ENCODE results near the gene GABRA5. TPM values are rescaled to one million over a fixed set of nuclear protein-coding genes. Genes with fewer than 3 reads are reported as not detected.

The GABRA5 gene
- total and polyA plus RNA-seq, 2 donors from 2014 or later = not detected

- TF ChIP-seq CTCF (IDR thresholded peaks at IDR 0.05; ENCODE audit: borderline replicate concordance, extremely low read depth, insufficient read depth) = no peak
- Histone ChIP-seq H3K27me3 (ENCODE audit: control insufficient read depth, insufficient read depth, low read length) (no peaks in the 10 kb centered on the region), H3K27ac (ENCODE audit: low read depth in 2 of 2, low read length in 2 of 2) (no peak overlapping the region), H3K9ac (ENCODE audit: low read length in 3 of 3) (no peak overlapping the region), H3K4me1 (ENCODE audit: control insufficient read depth in 2 of 3, insufficient read depth in 2 of 3, low read depth in 1 of 3, low read length in 3 of 3) (no peaks in the 10 kb centered on the region), H3K4me3 (ENCODE audit: low read length in 3 of 3) (no peak overlapping the region), H3K36me3 (ENCODE audit: control insufficient read depth in 2 of 3, insufficient read depth in 3 of 3, low read length in 3 of 3) (no peaks in the 10 kb centered on the region), H3K9me3 (ENCODE audit: control insufficient read depth in 2 of 3, insufficient read depth in 1 of 3, low read length in 3 of 3) (no peaks in the 10 kb centered on the region)
- FAIRE-seq = peak; percentile 88
- intact Hi-C loops (cut with DNase I) = no loop called here
- no peak for DNase-seq
Measured at GRCh38 chr15:26844901-26845300, 22.0 kb upstream of the GABRA5 start.

GRCh38 chr15:26848498-26848897 is 18.4 kb upstream of the GABRA5 start:
- H3K27me3 ChIP-seq (ENCODE audit: control insufficient read depth, insufficient read depth, low read length) = no peaks in the 10 kb centered on the region
- H3K9ac ChIP-seq (ENCODE audit: low read length in 3 of 3) = no peak overlapping the region
- FAIRE-seq (no peak), DNase-seq (no peak)
- H3K9me3 ChIP-seq (ENCODE audit: control insufficient read depth in 2 of 3, insufficient read depth in 1 of 3, low read length in 3 of 3) = no peaks in the 10 kb centered on the region
- no peaks in the 10 kb centered on the region for H3K36me3 ChIP-seq (ENCODE audit: control insufficient read depth in 2 of 3, insufficient read depth in 3 of 3, low read length in 3 of 3)
- no peak overlapping the region for H3K27ac ChIP-seq (ENCODE audit: low read depth in 2 of 2, low read length in 2 of 2)
- H3K4me1 ChIP-seq (ENCODE audit: control insufficient read depth in 2 of 3, insufficient read depth in 2 of 3, low read depth in 1 of 3, low read length in 3 of 3) = no peaks in the 10 kb centered on the region
- no peak overlapping the region for H3K4me3 ChIP-seq (ENCODE audit: low read length in 3 of 3)
- intact Hi-C loops (cut with DNase I) = no loop called here
- no peak for TF ChIP-seq CTCF (IDR thresholded peaks at IDR 0.05; ENCODE audit: borderline replicate concordance, extremely low read depth, insufficient read depth)

DNA sequence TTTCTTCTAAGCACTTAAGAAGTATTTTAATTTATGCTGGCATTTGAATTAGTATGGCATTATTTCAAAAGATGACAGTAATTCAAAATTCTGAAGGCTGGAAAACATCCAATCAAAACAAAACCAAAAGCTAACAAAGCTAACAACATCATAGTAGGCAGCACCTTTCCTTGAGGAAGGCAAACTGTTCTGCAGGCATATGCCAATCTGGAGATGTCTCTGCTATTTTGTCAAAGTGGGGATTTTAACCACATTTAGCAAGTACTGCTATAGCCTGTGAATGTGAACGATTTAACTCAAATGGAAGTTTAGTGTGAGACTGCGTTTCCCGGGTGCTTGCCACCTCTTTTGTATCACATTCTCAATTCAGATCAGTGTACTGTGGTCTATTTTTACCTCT is 16.7 kb upstream of the GABRA5 start:
- DNase-seq (no peak), FAIRE-seq (no peak)
- no peaks in the 10 kb centered on the region for H3K9me3 ChIP-seq (ENCODE audit: control insufficient read depth in 2 of 3, insufficient read depth in 1 of 3, low read length in 3 of 3)
- H3K4me3 ChIP-seq (ENCODE audit: low read length in 3 of 3) = no peak overlapping the region
- no peaks in the 10 kb centered on the region for H3K36me3 ChIP-seq (ENCODE audit: control insufficient read depth in 2 of 3, insufficient read depth in 3 of 3, low read length in 3 of 3)
- intact Hi-C loops (cut with DNase I) = no loop called here
- no peaks in the 10 kb centered on the region for H3K4me1 ChIP-seq (ENCODE audit: control insufficient read depth in 2 of 3, insufficient read depth in 2 of 3, low read depth in 1 of 3, low read length in 3 of 3)
- no peak for TF ChIP-seq CTCF (IDR thresholded peaks at IDR 0.05; ENCODE audit: borderline replicate concordance, extremely low read depth, insufficient read depth)
- H3K27me3 ChIP-seq (ENCODE audit: control insufficient read depth, insufficient read depth, low read length) = no peaks in the 10 kb centered on the region
- H3K27ac ChIP-seq (ENCODE audit: low read depth in 2 of 2, low read length in 2 of 2) = no peak overlapping the region
- H3K9ac ChIP-seq (ENCODE audit: low read length in 3 of 3) = no peak overlapping the region

DNA sequence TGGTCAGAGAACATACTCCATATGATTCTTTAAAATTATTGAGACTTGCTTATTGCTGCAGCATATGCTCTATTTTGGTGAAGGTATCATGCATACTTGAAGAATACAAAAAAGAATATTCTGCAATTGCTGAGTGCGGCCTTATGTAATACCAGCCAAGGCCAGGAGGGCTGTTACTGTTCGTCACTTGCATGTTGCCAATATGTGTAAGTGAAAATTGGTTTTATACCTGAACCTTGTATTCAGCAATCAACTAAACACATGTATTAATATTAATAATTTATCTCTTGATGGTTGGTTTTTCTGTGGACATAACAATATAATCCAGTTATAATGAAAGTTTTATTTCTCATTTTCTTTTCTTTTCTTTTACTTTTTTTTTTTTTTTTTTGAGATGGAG is 13.9 kb upstream of the GABRA5 start:
- FAIRE-seq (no peak), DNase-seq (no peak)
- no peaks in the 10 kb centered on the region for H3K4me1 ChIP-seq (ENCODE audit: control insufficient read depth in 2 of 3, insufficient read depth in 2 of 3, low read depth in 1 of 3, low read length in 3 of 3)

More for the DNA sequence above, 13.9 kb upstream of the GABRA5 start:
- no peaks in the 10 kb centered on the region for H3K9me3 ChIP-seq (ENCODE audit: control insufficient read depth in 2 of 3, insufficient read depth in 1 of 3, low read length in 3 of 3)
- TF ChIP-seq CTCF (IDR thresholded peaks at IDR 0.05; ENCODE audit: borderline replicate concordance, extremely low read depth, insufficient read depth) = no peak
- H3K27me3 ChIP-seq (ENCODE audit: control insufficient read depth, insufficient read depth, low read length) = no peaks in the 10 kb centered on the region
- no peak overlapping the region for H3K27ac ChIP-seq (ENCODE audit: low read depth in 2 of 2, low read length in 2 of 2)
- intact Hi-C loops (cut with DNase I) = no loop called here
- no peak overlapping the region for H3K9ac ChIP-seq (ENCODE audit: low read length in 3 of 3)
- no peaks in the 10 kb centered on the region for H3K36me3 ChIP-seq (ENCODE audit: control insufficient read depth in 2 of 3, insufficient read depth in 3 of 3, low read length in 3 of 3)
- H3K4me3 ChIP-seq (ENCODE audit: low read length in 3 of 3) = no peak overlapping the region

All from kidney (tissue), 14 donors.